Measurements from ENCODE around the gene IL13RA2. TPM values are rescaled to one million over a fixed set of nuclear protein-coding genes. Genes with fewer than 3 reads are reported as not detected.

The IL13RA2 gene
- total RNA-seq, 4 donors from 2014 or later = not detected

DNA sequence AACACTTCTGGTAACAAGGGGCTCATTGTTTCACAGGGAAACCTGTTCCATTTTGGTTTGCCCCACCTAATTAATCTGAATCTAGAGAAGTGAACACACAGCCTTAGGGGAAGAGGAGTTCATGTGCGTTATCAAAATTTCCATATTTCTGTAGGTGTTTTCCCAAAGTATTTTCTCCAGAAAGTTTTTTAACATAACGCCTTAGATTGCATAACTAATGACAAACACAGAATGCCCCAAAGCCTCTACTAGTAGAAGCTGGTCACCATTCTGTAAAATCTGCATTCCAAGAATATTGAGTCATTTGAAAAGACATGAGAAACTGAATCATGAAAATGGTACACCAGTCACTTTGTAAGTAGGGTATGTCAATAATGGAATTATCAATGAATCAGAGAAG is 41.1 kb downstream of the IL13RA2 start:
- no peak for DNase-seq
- H3K4me3 ChIP-seq = no peak overlapping the region
- no peak overlapping the region for H3K27ac ChIP-seq
- H3K27me3 ChIP-seq = no peaks in the 10 kb centered on the region
- intact Hi-C loops (cut with DNase I; ENCODE audit: low total_unique reads) = no loop called here
- no peaks in the 10 kb centered on the region for H3K9me3 ChIP-seq
- TF ChIP-seq POLR2A (IDR thresholded peaks at IDR 0.05) = no peak
- TF ChIP-seq, protein P1, sequence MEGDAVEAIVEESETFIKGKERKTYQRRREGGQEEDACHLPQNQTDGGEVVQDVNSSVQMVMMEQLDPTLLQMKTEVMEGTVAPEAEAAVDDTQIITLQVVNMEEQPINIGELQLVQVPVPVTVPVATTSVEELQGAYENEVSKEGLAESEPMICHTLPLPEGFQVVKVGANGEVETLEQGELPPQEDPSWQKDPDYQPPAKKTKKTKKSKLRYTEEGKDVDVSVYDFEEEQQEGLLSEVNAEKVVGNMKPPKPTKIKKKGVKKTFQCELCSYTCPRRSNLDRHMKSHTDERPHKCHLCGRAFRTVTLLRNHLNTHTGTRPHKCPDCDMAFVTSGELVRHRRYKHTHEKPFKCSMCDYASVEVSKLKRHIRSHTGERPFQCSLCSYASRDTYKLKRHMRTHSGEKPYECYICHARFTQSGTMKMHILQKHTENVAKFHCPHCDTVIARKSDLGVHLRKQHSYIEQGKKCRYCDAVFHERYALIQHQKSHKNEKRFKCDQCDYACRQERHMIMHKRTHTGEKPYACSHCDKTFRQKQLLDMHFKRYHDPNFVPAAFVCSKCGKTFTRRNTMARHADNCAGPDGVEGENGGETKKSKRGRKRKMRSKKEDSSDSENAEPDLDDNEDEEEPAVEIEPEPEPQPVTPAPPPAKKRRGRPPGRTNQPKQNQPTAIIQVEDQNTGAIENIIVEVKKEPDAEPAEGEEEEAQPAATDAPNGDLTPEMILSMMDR (IDR thresholded peaks at IDR 0.05) = no peak
- no peaks in the 10 kb centered on the region for H3K4me1 ChIP-seq
- H3K36me3 ChIP-seq = no peaks in the 10 kb centered on the region

DNA sequence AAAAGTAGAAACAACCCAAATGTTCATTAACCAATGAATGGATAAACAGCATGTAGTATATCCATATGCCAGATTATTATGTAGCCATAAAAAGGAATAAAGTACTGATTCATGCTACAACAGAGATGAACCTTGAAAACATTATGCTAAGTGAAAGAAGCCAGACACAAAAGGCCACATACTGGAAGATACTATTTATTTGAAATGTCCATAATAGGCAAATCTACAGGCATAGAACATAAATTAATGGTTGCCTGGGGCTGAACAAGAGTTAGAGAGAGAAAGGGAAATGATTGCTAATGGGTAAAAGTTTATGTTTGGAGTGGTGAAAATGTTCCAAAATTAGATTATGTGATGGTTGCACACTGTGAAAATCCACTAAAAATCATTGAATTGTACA is 44.4 kb downstream of the IL13RA2 start:
- intact Hi-C loops (cut with DNase I; ENCODE audit: low total_unique reads) = no loop called here
- TF ChIP-seq, protein P1 (IDR thresholded peaks at IDR 0.05) = no peak
- TF ChIP-seq POLR2A (IDR thresholded peaks at IDR 0.05) = no peak
- Histone ChIP-seq H3K9me3 (no peaks in the 10 kb centered on the region), H3K27me3 (no peaks in the 10 kb centered on the region), H3K27ac (no peak overlapping the region), H3K4me3 (no peak overlapping the region), H3K36me3 (no peaks in the 10 kb centered on the region), H3K4me1 (no peaks in the 10 kb centered on the region)
- no peak for DNase-seq

DNA sequence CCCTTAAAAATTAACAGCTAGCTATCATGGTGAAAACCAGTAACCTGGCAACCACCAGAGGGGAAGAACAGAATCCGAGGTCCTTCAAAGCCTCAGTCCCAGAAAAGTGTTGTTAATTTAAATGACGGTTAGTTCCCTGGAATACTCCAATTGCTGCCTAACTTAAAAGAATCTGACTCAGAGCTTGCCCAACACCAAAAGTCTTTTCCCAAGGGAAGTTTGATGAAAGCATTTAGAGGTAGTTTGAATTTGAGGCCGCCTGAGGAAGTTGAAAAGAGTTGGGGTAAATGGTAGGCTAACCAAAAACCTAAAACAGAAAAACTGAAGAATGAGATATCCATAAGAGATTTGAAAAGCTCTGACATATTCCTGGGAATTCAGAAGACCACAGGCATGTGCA is 46.6 kb downstream of the IL13RA2 start:
- TF ChIP-seq, protein P1 (IDR thresholded peaks at IDR 0.05) = no peak
- TF ChIP-seq POLR2A (IDR thresholded peaks at IDR 0.05) = no peak
- intact Hi-C loops (cut with DNase I; ENCODE audit: low total_unique reads) = no loop called here
- no peaks in the 10 kb centered on the region for H3K9me3 ChIP-seq
- no peaks in the 10 kb centered on the region for H3K4me1 ChIP-seq
- no peak overlapping the region for H3K27ac ChIP-seq
- no peaks in the 10 kb centered on the region for H3K27me3 ChIP-seq
- H3K4me3 ChIP-seq = no peak overlapping the region
- no peaks in the 10 kb centered on the region for H3K36me3 ChIP-seq
- no peak for DNase-seq

DNA sequence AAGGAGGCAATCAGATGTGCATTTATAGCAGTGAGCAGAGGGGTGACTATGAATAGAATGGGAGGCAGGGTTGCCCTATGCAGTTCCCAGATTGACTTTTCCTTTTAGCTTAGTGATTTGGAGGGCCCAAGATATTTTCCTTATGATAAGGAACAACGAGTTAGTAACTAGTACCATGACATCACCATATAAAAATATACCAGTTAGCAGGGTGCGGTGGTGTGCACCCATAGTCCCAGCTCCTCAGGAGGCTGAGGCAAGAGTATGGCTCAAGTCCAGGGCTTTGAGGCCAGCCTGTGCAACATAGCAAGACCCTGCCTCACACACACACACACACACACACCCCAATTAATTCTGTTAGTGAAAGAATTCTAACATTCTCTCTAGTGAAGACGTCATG is 53.0 kb downstream of the IL13RA2 start:
- intact Hi-C loops (cut with DNase I; ENCODE audit: low total_unique reads) = no loop called here
- no peak for DNase-seq
- Histone ChIP-seq H3K27me3 (no peaks in the 10 kb centered on the region), H3K4me1 (no peaks in the 10 kb centered on the region), H3K36me3 (no peaks in the 10 kb centered on the region), H3K9me3 (no peaks in the 10 kb centered on the region), H3K4me3 (no peak overlapping the region), H3K27ac (no peak overlapping the region)
- TF ChIP-seq POLR2A (IDR thresholded peaks at IDR 0.05) = no peak
- TF ChIP-seq, protein P1 (IDR thresholded peaks at IDR 0.05) = no peak

DNA sequence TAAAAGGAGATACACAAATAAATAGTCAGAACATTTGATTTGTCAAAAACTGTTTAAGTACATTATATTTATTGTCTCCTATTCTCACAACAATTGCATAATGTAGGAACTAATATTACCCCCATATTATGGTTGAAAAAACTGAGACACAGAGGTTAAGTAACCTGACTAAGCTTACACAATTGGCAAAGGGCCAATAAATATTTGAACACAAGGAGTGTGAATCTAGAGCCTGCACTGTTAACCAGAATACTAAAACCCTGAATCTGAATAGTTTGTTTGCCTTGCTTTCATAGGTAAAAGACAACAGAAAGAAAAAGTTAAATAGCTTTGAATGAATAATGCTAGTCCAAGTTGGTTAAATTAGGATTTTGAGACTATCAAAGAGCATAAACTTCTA is 55.2 kb downstream of the IL13RA2 start:
- Histone ChIP-seq H3K27ac (no peak overlapping the region), H3K9me3 (no peaks in the 10 kb centered on the region), H3K4me1 (no peaks in the 10 kb centered on the region), H3K36me3 (no peaks in the 10 kb centered on the region), H3K27me3 (no peaks in the 10 kb centered on the region), H3K4me3 (no peak overlapping the region)
- DNase-seq = no peak
- intact Hi-C loops (cut with DNase I; ENCODE audit: low total_unique reads) = no loop called here
- TF ChIP-seq, protein P1 (IDR thresholded peaks at IDR 0.05) = no peak
- no peak for TF ChIP-seq POLR2A (IDR thresholded peaks at IDR 0.05)
